IMR-90 (cell line): ENCODE results near the gene KCNJ3. TPM values are rescaled to one million over a fixed set of nuclear protein-coding genes. Genes with fewer than 3 reads are reported as not detected.

ENCODE experiments used
- ATAC-seq: fragments of 200-7000 bp; cut with Tn5 transposase; 2 replicates; pipeline ENCODE4 v1.9.1; 2020; ENCODE audit warnings: low read depth, mild to moderate bottlenecking, moderate library complexity
- BruUV-seq: library from RNA; stranded (reverse); fragments of 400-500 nt; replicated peaks from 2 replicates; lab custom pipeline; 2021; lab: Mats Ljungman, UMichigan
- CTCF ChIA-PET: fragments of 300-600 bp; formaldehyde crosslinking; extraction: SDS; loops from one replicate; lab custom pipeline; 2021; ENCODE audit warnings: antibody characterized with exemption; lab: Yijun Ruan, JAX
- POLR2A ChIA-PET: fragments of 300-600 bp; sonication (Branson Sonifier 250); formaldehyde crosslinking; loops from one replicate; lab custom pipeline; 2022; ENCODE audit warnings: antibody characterized with exemption; ENCODE audit not compliant: unreplicated experiment; lab: Charles Lee
- DNase-seq: peaks from one replicate; pipeline ENCODE4 v3.0.0; 2013
- H2AFZ ChIP-seq: replicated peaks from 2 replicates; pipeline ENCODE3; 2013; ENCODE audit warnings: low read length, mild to moderate bottlenecking; ENCODE audit not compliant: poor library complexity
- H2AK5ac ChIP-seq: 2 replicates; pipeline ENCODE4 v1.6.1; 2013; ENCODE audit warnings: low read depth, low read length, inconsistent platforms
- H2AK9ac ChIP-seq: replicated peaks from 2 replicates; pipeline ENCODE3; 2013; ENCODE audit warnings: mild to moderate bottlenecking, low read depth, low read length, moderate library complexity; ENCODE audit not compliant: poor library complexity
- H2BK120ac ChIP-seq: 2 replicates; pipeline ENCODE4 v1.6.1; 2013; ENCODE audit warnings: low read depth, low read length, inconsistent platforms
- H2BK15ac ChIP-seq: 3 replicates; pipeline ENCODE4 v1.6.1; 2013; ENCODE audit warnings: low read depth, low read length, inconsistent platforms
- H2BK20ac ChIP-seq: 2 replicates; pipeline ENCODE4 v1.6.1; 2013; ENCODE audit warnings: low read depth, mild to moderate bottlenecking, inconsistent platforms, low read length, moderate library complexity
- H2BK5ac ChIP-seq: 2 replicates; pipeline ENCODE4 v1.6.1; 2013; ENCODE audit warnings: mild to moderate bottlenecking, low read depth, low read length, inconsistent platforms; ENCODE audit not compliant: poor library complexity, severe bottlenecking
- H3K14ac ChIP-seq: replicated peaks from 2 replicates; pipeline ENCODE4 v1.6.1; 2013; ENCODE audit warnings: low read depth, low read length, inconsistent platforms
- H3K18ac ChIP-seq: 2 replicates; pipeline ENCODE4 v1.6.1; 2013; ENCODE audit warnings: low read depth, low read length, control low read depth
- H3K23ac ChIP-seq: 2 replicates; pipeline ENCODE4 v1.6.1; 2013; ENCODE audit warnings: low read depth, low read length, inconsistent platforms
- H3K27ac ChIP-seq: 2 replicates; pipeline ENCODE4 v1.5.1; 2013; ENCODE audit warnings: mild to moderate bottlenecking, control low read depth, low read length; ENCODE audit not compliant: insufficient read depth
- H3K27me3 ChIP-seq: 2 replicates; pipeline ENCODE4 v1.6.1; 2013; ENCODE audit warnings: low read length; ENCODE audit not compliant: control insufficient read depth, insufficient read depth
- H3K36me3 ChIP-seq: 2 replicates; pipeline ENCODE4 v1.6.1; 2013; ENCODE audit warnings: low read length, mixed read lengths; ENCODE audit not compliant: control insufficient read depth, insufficient read depth
- H3K4ac ChIP-seq: 2 replicates; pipeline ENCODE4 v1.6.1; 2013; ENCODE audit warnings: low read depth, low read length, inconsistent platforms
- H3K4me1 ChIP-seq: 2 replicates; pipeline ENCODE4 v1.6.1; 2013; ENCODE audit warnings: low read length, mixed read lengths; ENCODE audit not compliant: control insufficient read depth, insufficient read depth
- H3K4me2 ChIP-seq: 2 replicates; pipeline ENCODE4 v1.6.1; 2013; ENCODE audit warnings: low read depth, mild to moderate bottlenecking, control low read depth, low read length, moderate library complexity
- H3K4me3 ChIP-seq: 2 replicates; pipeline ENCODE4 v1.5.1; 2013; ENCODE audit warnings: low read depth, mild to moderate bottlenecking, control low read depth, low read length, moderate library complexity; ENCODE audit not compliant: insufficient read depth
- H3K56ac ChIP-seq: 2 replicates; pipeline ENCODE4 v1.6.1; 2013; ENCODE audit warnings: low read length, inconsistent platforms; ENCODE audit not compliant: insufficient read depth; ENCODE audit errors: extremely low read depth
- H3K79me1 ChIP-seq, 2 experiments: 2 replicates each; pipeline ENCODE4 v1.6.1; 2013; ENCODE audit warnings: low read length in 2 of 2, inconsistent platforms in 1 of 2, low read depth in 1 of 2
- H3K9ac ChIP-seq: 2 replicates; pipeline ENCODE4 v1.6.1; 2013; ENCODE audit warnings: low read depth, low read length, control low read depth
- H3K9me1 ChIP-seq: 2 replicates; pipeline ENCODE4 v1.6.1; 2013; ENCODE audit warnings: low read length, inconsistent platforms; ENCODE audit not compliant: insufficient read depth
- H3K9me3 ChIP-seq: 2 replicates; pipeline ENCODE4 v1.6.1; 2013; ENCODE audit warnings: low read length; ENCODE audit not compliant: control insufficient read depth, insufficient read depth
- H4K20me1 ChIP-seq: 2 replicates; pipeline ENCODE4 v1.6.1; 2013; ENCODE audit warnings: low read length, inconsistent platforms; ENCODE audit not compliant: insufficient read depth
- H4K5ac ChIP-seq: 2 replicates; pipeline ENCODE4 v1.6.1; 2013; ENCODE audit warnings: mild to moderate bottlenecking, low read depth, low read length, control low read depth
- H4K8ac ChIP-seq, 2 experiments: 2 replicates each; pipeline ENCODE4 v1.6.1; 2013; ENCODE audit warnings: low read depth in 2 of 2, low read length in 2 of 2, control low read depth in 1 of 2, inconsistent platforms in 1 of 2
- H4K91ac ChIP-seq: 2 replicates; pipeline ENCODE4 v1.6.1; 2013; ENCODE audit warnings: low read depth, low read length, inconsistent platforms; ENCODE audit not compliant: insufficient read depth
- MAFK ChIP-seq: IDR thresholded peaks from 2 replicates; pipeline ENCODE4 v1.6.1; 2012; ENCODE audit warnings: low read depth, low read length, improper control_type of control experiment
- MAZ ChIP-seq: IDR thresholded peaks from 2 replicates; pipeline ENCODE4 v1.6.1; 2012; ENCODE audit warnings: low read depth, mild to moderate bottlenecking, low read length, improper control_type of control experiment, moderate library complexity, borderline replicate concordance
- MXI1 ChIP-seq: IDR thresholded peaks from 2 replicates; pipeline ENCODE4 v1.6.1; 2012; ENCODE audit warnings: low read depth, mild to moderate bottlenecking, low read length, moderate library complexity, borderline replicate concordance
- POLR2A ChIP-seq: IDR thresholded peaks from 2 replicates; pipeline ENCODE4 v1.6.1; 2012; ENCODE audit warnings: mild to moderate bottlenecking, low read depth, low read length
- RCOR1 ChIP-seq: IDR thresholded peaks from 2 replicates; pipeline ENCODE4 v1.6.1; 2012; ENCODE audit warnings: mild to moderate bottlenecking, low read length, improper control_type of control experiment; ENCODE audit not compliant: insufficient replicate concordance
- RFX5 ChIP-seq: IDR thresholded peaks from 2 replicates; pipeline ENCODE4 v1.8.0; 2012; ENCODE audit warnings: low read depth, mild to moderate bottlenecking, low read length, moderate library complexity
- SMC3 ChIP-seq: fragments of 150-350 bp; IDR thresholded peaks from 2 replicates; pipeline ENCODE4 v1.6.1; 2016; ENCODE audit warnings: low read depth, mild to moderate bottlenecking, antibody characterized with exemption, low read length, moderate library complexity
- WGBS, 2 experiments: methylation state at CpG; one replicate each; pipeline versions ENCODE4 v1.1.5 to v1.1.7; 2013; ENCODE audit warnings: missing lambda C conversion rate in 2 of 2; ENCODE audit not compliant: insufficient read length in 1 of 2; ENCODE audit errors: extremely low coverage in 2 of 2; 5-methylcytosine and 5-hydroxymethylcytosine counted together
- dilution Hi-C: fragments of 300-500 bp; cut with HindIII; formaldehyde crosslinking; loops from one replicate; pipeline ENCODE4 v1.14.3; 2018; ENCODE audit warnings: low sequenced_read_pairs; ENCODE audit not compliant: unreplicated experiment
- in situ Hi-C: fragments of 300-500 bp; cut with MboI; formaldehyde crosslinking; loops from 3 replicates; pipeline ENCODE4 v1.14.3; 2019; ENCODE audit warnings: low sequenced_read_pairs, inconsistent platforms, mixed read lengths
- intact Hi-C: fragments of 100-400 bp; cut with micrococcal nuclease; formaldehyde crosslinking; loops from 2 replicates; pipeline ENCODE4 v1.10.0; 2022
- polyA plus RNA-seq, 3 experiments: library from polyadenylated mRNA; depleted of rRNA; stranded (reverse); fragments of >200 nt; gene quantifications; 2 replicates each; pipeline ENCODE4 v1.2.3, GENCODE V29; 2012; ENCODE audit warnings: low replicate concordance in 1 of 3
- total RNA-seq: library from RNA; depleted of rRNA; stranded (reverse); fragments of >200 nt; gene quantifications from 2 replicates; pipeline ENCODE4 v1.2.3, GENCODE V29; 2012
- TF ChIP-seq, protein P1 (sequence below): fragments of 150-350 bp; IDR thresholded peaks from 2 replicates; pipeline ENCODE4 v1.6.1; 2017; ENCODE audit warnings: mild to moderate bottlenecking, antibody characterized with exemption, low read length, low read depth

KCNJ3 gene
- total and polyA plus RNA-seq, 2 of the 4 experiments (the other 2 are of a cell fraction): not detected

DNA sequence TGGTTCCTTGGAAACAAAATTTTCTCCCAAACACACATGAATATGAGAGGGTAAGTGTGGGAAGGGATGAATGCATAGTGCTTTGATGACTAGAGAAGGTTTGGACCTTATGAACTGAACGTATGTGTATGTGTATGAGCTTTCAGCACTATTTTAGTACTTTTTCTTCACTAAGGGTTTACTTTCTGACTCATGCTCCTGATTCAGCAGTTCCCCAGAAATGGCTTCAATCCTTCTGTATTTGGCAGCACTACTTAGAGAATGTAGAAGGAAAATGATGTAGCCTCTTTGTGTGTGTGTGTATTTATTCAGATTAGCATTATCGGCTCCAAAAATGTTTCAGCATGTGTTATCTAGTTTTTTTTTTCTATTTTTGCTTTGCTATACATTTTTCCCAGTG, 22.2 kb downstream of the KCNJ3 start:
- TF ChIP-seq, protein P1, sequence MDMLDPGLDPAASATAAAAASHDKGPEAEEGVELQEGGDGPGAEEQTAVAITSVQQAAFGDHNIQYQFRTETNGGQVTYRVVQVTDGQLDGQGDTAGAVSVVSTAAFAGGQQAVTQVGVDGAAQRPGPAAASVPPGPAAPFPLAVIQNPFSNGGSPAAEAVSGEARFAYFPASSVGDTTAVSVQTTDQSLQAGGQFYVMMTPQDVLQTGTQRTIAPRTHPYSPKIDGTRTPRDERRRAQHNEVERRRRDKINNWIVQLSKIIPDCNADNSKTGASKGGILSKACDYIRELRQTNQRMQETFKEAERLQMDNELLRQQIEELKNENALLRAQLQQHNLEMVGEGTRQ: no peak
- TF ChIP-seq SMC3 (no peak), RFX5 (no peak), RCOR1 (no peak), MXI1 (no peak), MAFK (no peak), MAZ (no peak), POLR2A (no peak)
- no peak overlapping the region for H3K14ac ChIP-seq
- no peak overlapping the region for H3K18ac ChIP-seq
- no peaks in the 10 kb centered on the region for H3K9me1 ChIP-seq
- dilution Hi-C loops: no loop called here
- ATAC-seq: no peak
- no peak overlapping the region for H4K5ac ChIP-seq
- no peak overlapping the region for H2BK15ac ChIP-seq
- H2BK20ac ChIP-seq: no peak overlapping the region
- ChIA-PET POLR2A (no interaction called here), CTCF (no interaction called here)
- H4K20me1 ChIP-seq: no peaks in the 10 kb centered on the region
- no peak overlapping the region for H2AFZ ChIP-seq
- H3K4ac ChIP-seq: no peak overlapping the region
- WGBS, 2 experiments: no CpG with 5 or more reads among the region's 2 CpGs
- no peaks in the 10 kb centered on the region for H3K27me3 ChIP-seq
- no peak overlapping the region for H2AK5ac ChIP-seq
- H3K4me2 ChIP-seq: no peak overlapping the region
- intact Hi-C loops: no loop called here
- no peak overlapping the region for H2BK120ac ChIP-seq
- no peak overlapping the region for H3K23ac ChIP-seq
- no peaks in the 10 kb centered on the region for H3K4me1 ChIP-seq
- no peak overlapping the region for H3K56ac ChIP-seq
- H3K36me3 ChIP-seq: no peaks in the 10 kb centered on the region
- in situ Hi-C loops: no loop called here
- H3K79me1 ChIP-seq: no peaks in the 10 kb centered on the region
- H3K9ac ChIP-seq: no peak overlapping the region
- peaks cover 6% of the 10 kb centered on the region for H3K9me3 ChIP-seq
- no peak overlapping the region for H2AK9ac ChIP-seq
- no peak overlapping the region for H3K27ac ChIP-seq
- no peak overlapping the region for H4K91ac ChIP-seq
- no peak overlapping the region for H2BK5ac ChIP-seq
- no peak overlapping the region for H3K4me3 ChIP-seq
- H4K8ac ChIP-seq: no peak overlapping the region
- no TSS peak for BruUV-seq
- DNase-seq: no peak
